Head of caudate nucleus (tissue), 42 donors: ENCODE measurements around the gene RGS3.
A peak's percentile ranks its signal among the peaks of the same experiment; 100 is the strongest.

ENCODE experiments used
- DNase-seq, 42 donors: peaks; one replicate each; pipeline versions ENCODE4 v3.0.0 to v3.0.0-alpha.2; 2020 to 2021; ENCODE audit warnings: mixed read lengths in 7 of 42
- intact Hi-C: fragments of 100-400 bp; cut with DNase I; formaldehyde crosslinking; loops from one replicate; pipeline ENCODE4 v1.15.0; 2022

The RGS3 gene

DNA sequence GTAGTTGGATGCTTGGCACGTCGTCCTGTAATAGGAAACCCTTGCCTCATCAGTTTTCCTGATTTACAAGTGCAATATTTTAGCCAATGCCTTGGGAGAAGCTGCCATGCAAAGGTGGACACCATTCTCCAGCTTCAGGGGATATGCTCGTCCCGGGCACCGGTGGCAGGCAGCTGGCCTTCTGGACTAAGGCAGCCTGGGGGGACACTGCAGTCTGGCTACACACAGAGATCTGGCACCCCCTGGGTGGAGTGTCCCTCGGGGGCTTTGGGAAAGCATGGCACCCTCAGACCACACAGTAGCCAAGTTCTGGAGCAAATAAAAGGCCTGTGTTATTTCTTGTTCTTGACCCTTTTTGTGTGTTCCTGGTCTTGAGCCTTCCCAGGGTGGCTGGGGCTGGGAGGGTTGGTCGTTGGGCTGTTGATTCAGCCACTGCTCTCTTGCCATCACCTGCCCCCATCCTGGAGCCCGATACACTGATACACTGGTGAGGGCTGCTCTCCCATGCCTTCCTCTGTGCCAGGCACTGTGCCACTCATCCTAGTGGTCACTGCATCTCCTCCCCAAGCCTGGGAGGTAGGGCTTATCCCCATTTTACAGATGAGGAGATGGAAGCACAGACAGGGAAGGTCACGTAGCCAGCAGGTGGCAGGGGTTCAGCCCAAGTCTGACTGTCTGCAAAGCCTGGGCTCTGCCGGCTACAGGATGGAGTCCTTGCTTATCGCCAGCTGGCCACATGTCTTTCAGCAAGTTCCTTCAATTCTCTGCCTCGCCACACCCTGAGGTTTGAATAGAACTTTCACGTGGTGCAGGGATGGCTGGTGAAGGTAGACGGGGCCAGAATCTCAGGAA, 134.1 kb downstream of the RGS3 start:
- intact Hi-C loops = no loop called here
- no peak for DNase-seq

DNA sequence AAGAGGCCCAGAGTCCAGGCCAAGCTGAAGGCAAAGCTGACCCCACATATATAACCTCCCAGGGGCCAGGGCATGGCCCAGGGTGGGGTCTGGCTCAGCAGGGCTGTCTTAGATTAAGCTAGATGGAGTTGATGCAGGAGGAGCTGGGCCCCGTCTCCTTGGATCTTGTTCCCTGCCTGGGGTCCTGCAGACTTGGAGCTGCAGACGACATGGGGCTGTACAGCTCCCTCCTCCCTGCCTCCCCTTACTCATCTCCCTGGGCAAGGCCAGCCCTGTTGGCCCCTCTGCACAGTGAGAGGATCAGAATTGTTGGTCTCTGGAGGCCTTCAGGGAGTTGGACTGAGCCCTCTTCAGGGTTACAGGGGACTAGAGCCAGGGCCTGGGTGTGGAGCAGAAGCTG, 134.9 kb downstream of the RGS3 start:
- intact Hi-C loops = no loop called here
- DNase-seq = no peak

DNA sequence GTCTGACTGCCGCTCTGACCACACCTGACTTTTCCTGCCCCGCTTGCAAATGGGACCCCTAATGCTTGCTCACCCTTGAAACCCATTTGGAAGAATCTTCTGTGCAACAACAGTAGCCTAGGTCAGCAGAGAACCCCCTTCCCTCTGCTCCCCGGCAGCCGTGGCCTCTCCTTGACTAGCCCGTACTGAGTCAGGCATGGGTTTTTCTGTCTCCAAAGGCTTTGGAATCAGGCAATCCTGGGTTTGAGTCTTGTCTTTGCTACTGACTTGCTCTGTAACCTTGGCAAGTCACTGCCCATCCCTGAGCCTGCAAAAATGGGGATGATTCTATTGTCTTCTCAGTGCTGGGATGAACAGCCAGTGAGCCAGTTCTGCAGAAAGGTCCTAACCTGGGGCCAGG, 135.4 kb downstream of the RGS3 start:
- intact Hi-C loops = no loop called here
- no peak for DNase-seq

DNA sequence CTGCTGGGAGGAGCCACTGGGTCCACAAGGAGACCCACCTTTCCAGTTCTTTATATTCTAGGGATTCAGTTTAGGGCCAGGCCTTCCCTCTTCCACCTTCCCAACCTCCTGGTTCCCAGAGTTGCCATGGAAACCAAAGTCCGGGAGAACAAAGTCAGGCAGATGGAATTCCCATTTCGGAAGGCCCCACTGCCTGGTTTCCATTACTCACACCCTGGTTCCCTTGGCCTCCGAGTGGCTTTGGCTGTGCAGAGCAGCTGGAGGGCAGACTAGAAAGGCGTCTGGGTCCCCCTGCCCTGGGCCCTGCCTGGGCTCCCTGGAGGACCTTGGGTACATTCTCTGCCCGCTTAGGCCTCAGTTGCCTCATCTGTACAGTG, 136.1 kb downstream of the RGS3 start:
- intact Hi-C loops = no loop called here
- DNase-seq = no peak

DNA sequence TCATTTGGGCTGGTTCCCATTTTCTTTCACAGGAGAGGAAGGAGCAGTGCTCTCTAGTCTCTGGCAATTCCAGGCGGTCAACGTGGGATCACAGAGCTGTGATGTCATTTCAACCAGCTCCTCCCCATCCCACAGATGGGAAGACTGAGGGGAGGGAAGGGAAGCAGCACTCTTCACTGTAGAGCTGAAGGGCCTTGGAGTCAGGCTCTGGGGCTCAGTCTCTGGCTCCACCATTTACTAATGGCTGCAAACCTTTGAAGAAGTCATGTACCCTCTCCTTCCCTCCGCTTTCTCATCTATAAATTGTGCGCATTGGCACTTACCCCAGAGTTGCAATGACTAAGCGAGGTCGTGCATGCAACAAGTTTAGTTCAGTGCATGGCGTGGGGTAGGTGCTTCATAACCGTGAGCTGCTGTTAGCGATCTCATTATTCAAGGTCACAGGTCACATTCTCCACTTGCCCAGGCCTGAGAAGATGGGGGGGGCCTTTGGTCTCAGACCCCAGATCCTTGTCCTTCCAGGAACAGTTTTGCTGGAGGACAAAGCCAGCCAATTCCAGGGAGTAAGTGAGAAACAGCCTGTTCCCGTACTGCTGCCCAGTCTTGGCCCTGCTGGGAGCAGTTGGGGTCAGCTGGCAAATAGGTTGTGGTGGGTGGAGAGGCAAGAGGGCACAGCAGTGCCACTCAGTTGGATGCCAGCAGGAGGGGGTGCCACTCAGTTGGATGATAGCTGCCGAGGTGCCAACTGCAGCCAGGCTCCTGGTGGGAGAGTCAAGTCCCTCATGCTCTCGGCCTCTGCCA, 136.7 kb downstream of the RGS3 start:
- DNase-seq = peak in 5 of 42 donors; percentile 32 to 57 (median 37)
- intact Hi-C loops = no loop called here

DNA sequence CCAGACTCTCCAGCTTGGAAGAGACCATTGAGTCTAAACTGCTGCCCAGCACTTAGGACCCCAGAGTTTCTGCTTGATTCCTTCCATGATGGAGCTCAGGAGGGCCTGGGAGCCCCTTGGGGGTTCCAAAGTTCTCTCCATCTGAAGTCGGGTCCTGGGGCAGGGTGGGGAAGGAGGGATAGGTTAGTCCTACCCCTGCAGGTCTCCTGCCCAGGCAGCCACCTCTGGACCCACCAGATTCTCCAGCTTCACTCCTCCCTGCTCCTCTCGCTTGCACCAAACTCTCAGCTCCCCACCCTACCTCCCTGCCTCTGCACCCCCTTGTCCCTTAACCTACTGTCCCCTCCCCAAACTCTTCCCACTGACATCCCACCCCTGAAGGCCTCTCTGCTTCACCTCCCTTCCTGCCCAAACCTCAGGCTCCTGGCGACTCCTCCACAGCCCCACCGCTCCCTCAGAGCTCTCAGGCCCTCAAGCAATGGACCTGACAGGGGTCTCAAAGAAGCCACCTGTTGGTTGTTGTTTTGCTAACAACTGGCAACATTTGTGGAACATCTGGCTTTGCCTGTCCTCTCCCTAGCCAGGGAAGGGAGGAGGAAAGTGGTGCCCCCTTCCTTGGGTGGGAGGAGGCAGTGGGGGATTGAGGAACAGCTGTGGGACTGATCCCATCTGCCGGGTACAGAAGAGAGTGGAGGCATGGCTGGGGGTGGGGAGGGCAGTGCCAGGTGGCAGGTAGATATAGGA, 137.5 kb downstream of the RGS3 start:
- intact Hi-C loops = no loop called here
- DNase-seq = no peak

DNA sequence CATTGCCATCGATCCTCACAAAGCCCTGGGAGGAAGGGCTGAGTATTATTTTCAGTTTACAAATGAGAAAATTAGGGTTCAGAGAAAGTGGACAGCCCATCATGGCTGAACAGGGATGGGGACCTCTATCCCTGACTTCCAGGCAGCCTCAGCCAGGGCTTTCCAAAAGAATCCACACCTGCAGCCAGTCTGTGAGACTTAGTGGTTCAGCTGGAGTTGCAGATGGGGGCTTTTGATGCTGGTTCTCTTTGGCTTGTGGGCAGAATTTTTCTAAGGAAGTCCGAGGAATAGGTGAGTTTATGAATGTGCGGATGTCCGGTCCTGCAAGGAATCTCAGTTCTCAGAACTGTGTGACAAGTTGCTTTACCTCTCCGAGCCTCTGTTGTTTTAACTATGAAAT, 138.1 kb downstream of the RGS3 start:
- intact Hi-C loops = no loop called here
- no peak for DNase-seq

DNA sequence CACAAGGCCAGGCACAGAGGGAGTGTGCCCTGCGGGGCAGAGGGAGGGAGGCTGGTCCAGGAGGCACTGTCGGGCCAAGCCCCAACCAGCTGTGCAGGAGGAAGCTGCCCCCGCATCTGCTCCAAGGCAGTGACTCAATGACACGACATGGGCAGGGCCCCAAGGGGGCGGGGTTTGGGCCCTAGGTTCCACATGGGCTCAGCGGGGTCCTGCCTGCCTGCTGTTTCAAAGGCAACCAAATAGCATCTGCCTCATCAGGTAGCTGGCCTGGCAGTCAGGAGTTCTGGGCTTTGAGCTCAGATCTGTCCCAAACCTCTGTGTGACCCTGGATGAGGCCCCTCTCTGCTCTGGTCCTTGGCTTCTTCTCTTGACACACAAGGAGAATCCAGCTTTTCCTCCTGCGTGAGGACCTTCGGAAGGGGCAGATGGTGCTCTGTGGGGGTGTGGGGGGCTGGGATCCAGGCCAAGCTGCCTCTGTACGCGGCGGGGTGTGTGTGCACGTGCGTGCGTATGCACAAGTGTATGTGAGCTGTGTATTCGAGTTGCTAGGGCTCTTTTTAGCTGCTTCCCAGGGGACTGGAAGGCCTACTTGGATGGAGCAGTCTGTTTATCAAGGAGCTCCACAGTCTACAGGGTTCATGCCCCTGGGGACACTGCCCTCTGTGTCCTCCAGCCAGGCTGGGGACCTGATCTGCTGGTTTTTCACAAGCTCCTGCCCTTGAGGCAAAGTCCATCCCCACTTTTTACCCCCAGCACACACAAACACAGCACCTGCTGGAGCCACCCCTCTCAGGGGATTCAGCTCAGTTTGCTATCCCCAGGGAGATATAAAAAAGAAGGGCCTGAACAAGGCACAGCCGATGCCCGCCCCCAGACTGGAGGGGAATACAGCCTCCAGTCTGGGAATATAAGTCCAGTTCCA, 138.9 kb downstream of the RGS3 start:
- intact Hi-C loops = no loop called here
- no peak for DNase-seq

DNA sequence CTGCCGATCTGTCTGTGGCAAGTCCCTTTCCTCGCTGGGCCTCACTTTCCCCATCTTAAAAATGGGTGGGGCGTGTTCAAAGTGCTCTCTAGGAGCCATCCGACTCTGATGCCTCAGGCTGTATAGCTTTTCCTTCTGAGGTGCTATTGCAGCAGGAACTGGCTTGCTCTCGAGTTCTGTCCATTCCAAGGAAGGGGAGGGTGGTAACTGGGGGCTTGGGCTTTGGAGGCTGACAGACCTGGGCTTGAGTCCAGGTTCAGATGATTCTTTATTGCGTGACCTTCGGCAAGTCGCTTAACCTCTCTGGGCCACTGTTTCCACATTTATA, 139.5 kb downstream of the RGS3 start:
- no peak for DNase-seq
- intact Hi-C loops = no loop called here

DNA sequence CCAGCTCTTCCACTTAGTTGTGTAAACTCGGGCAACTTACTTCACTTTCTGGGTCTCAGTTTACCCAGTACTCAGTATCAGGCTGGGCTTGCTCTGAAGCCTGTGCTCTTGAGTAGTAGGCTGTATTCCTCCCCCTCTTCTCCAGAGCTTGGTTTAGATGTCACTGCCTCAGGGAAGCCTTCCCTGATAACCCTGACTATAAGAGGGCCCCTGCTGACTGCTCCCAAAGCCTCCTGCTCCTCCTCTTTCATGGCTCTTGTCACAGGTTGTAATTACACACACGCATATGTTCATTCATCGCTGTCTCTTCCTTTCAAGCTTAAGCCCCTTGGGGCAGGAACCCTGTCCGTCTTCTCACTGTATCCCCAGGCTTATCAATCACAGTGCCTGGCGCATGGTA, 140.2 kb downstream of the RGS3 start:
- intact Hi-C loops = no loop called here
- no peak for DNase-seq

DNA sequence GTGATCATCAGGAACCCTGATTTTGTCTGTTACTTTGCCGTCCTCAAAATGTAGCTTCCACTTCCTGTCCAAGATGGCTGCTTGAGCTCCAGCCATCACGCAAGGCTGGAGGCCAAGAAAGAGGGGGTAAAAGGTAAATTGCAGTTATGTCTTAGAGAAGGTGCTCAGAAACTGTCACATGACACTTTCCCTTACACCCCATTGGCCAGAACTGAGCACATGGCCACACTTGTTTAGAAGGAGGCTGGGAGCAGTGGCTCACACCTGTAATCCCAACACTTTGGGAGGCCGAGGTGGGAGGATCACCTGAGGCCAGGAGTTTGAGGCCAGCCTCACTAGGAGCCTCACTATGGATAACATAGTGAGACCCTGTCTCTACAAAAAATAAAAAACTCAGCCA, 140.9 kb downstream of the RGS3 start:
- intact Hi-C loops = no loop called here
- no peak for DNase-seq

DNA sequence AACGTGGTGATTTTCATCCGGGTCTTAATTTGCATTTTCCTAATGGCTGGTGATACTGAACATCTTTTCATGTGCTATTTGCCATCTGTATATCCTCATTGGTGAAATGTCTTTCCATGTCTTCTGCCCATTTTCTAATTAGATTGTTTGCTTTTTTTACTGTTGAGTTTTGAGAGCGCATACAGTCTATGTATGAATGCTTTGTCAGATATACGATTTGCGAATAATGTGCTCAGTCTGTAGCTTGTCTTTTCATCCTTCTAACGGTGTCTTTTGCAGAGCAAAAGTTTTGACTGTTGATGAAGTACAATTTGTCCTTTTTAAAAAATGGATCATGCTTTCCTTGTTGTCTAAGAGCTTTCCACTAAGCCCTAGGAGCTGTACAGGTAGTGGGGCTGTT, 143.0 kb downstream of the RGS3 start:
- intact Hi-C loops = no loop called here
- no peak for DNase-seq

DNA sequence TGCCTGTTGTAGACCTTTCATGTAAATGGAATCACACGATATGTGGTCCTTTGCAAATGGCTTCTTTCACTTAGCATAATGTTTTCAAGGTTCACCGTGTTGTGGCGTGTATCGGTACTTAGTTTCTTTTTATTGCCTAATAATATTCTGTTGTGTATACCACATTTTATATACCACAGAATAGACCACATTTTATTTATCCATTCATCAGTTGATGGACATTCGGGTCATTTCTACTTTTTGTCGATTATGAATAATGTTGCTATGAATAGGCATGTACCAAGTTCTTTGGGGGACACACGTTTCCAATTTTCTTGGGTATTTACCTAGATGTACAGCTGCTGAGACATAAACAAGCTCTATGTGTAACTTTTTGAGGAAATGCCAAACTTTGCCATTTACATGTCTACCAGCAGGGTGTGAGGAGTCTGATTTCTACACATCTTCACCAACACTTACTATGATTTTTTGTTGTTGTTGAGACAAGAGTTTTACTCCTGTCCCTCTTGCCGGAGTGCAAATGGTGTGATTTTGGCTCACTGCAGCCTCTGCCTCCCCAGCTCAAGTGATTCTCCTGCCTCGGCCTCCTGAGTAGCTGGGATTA, 144.7 kb downstream of the RGS3 start:
- intact Hi-C loops = no loop called here

DNA sequence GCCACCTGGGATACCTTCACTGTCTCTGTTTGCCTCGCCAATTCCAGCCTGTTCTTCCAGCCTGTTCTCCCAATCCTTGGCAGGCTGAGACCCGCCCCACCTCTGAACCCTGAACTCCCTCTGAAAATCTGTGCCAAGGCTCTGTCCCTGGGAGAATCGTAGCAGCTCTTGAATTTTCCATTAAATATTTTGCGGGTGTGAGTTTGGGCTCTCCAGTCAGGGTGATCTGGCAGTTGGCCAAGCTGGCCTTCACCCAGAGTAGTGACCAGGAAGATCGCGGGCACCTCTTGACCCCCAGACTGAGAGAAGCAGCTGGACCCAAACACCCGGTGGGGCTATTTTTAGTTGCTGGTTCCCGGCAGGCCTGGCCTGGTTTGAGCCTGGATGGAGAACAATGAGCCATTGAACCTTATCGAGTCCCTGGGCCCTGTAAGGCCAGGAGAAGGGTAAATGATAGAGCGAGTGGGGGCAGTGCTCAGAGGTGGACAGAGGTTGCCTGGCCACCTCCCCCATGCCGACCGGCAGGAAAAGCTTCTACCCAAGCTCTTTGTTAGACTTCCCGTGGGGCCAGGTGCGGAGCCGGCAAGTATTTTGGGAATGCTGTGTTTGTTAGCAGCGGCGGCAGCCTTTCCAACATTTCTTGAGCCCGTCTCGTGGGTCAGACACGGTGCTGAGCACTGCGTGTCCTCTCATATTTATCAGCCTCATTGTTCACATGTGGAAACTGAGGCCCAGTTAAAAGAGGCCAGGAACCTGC, 146.2 kb downstream of the RGS3 start:
- intact Hi-C loops = no loop called here
- peak in 33 of 42 donors; percentile 12 to 72 (median 49) for DNase-seq

More for the DNA sequence above, 144.7 kb downstream of the RGS3 start:
- DNase-seq = no peak

DNA sequence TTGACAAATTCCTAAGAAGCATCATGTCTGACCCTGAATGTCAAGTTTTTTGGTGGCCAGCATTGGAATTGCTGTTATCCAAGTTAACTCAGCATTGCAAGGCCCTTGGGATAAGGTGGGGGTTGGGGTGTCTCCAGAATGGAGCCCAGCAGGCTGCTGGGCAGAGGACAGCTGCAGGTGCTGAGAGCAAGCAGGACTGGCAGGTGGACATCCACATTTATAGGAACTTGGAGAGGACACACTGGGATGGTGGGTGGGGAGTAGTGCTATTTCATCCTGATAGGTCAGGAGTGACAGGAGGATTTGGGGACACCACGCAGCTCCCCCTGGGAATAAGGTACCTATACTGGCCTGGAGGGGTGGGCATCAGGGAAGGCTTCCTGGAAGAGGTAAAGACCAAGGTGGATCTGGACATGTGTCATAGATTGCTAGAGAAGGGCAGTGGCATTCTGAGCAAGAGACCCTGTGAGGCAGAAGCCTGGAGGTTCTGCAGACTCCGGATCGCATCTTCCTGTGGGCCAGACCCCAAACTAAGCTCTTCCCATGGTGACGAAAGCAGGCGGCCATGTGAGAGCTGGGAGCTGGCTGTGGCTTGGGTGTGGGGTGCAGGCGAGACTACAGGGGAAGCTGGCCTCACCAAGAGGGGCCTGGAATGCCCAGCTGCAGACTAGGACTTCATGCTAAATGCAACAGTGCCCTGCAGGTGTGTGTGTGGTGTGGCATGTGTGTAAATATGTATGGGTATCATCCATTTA, 148.1 kb downstream of the RGS3 start:
- intact Hi-C loops = no loop called here
- no peak for DNase-seq

DNA sequence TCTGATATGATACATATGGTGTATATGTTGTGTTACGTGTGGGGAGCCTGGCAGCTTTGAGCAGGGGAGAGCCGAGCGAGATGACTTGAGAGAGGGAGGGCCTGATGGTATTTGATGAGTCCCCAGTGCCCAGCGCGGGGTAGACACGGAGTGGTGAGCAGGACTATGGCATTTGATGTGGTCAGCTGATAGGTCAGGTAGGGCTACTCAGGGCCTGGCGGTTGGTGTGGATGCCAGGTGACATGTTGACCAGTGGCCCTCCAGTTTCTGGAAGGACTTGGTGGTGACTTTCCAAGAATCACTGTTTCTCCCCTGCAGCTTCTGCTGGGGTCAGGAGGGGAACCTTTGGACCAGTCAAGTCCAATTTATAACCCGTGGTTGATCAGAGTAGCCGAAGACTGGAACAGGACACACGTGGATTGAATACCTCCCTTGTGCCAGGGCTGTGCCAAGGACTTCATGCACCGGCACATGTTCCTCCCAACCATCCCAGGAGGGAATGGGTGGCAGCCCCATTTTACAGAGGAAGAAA, 148.8 kb downstream of the RGS3 start:
- DNase-seq = no peak
- intact Hi-C loops = no loop called here

DNA sequence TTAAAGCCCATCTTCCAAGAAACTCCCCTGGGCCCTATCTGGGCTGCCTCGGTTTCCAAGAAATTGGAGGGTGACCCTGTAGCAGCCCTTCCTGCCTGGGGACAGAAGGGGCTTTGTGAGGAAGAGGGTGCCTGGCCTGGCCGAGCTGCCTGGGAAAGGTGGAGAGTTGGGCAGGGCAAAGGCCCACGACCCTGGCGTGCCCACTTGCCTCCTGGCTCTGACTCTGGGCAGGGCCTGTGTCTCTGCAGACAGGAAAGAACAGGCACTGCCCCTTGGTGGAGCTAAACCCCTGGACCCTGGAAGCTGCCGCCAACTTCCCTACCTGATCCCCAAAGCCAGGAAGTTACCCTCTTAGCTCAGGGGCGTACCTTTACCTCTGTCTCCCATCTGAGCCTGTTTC, 149.3 kb downstream of the RGS3 start:
- DNase-seq = no peak

More for the DNA sequence above, 149.3 kb downstream of the RGS3 start:
- intact Hi-C loops = no loop called here
